ENCODE data around the gene WWOX.

The WWOX gene

DNA sequence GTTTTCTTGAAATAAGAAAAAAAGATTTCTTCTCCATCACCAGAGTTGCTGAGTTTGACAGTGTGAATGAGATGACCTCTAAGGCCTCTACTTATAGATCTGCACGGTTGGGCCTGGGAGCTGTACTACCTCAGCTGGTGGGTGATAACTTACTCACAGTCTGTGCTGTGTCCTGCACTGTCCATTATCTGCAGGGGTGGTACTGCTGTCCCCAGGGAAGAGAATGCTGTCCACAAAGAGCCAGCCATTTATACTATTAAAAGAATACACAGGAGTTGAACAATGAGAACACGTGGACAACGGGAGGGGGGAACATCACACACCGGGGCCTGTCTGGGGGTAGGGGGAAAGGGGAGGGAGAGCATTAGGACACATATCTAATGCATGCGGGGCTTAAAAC lies 655.3 kb downstream of the WWOX start:
- no peak for DNase-seq

DNA sequence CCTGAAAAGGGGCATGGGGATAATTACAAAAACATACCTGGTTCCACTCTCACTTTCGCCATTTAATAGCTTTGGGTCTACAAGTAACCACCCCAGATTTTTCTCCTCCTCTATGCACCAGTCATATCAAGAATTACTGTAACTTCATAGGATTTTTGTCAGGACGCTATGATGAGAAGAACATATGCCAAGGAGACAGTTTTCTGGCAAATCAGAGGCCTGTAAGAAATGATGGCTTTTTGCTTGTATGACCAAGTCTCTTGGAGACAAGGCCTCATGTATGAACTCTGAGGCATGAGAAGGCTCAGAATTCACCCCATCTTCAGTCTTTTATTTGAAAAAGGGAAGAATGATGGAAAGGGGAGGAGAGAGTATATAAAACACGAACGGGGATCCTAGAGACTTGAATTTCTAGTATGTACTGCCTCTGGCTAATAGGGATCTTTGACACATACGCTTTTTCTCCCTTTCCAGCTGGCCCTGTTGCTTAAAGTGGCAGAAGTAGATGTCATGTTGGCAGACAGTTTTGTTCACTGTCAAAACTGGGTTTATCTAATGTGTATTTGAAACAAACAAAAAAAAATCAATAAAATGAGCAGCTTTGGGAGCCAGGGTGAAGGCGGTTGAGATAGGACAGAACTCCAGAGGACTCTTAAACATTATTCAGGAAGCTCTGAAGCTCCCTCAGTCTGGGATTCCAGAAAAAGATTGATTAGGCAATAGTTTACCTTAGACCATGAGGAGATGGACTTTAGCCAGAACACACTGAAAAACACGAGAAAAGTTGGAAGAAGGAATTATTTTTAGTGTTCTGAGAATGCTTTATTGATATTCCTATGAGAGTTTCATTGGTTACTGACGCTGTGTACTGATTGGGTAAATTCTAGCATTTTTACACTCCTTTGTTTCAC lies 656.6 kb downstream of the WWOX start:
- no peak for DNase-seq

DNA sequence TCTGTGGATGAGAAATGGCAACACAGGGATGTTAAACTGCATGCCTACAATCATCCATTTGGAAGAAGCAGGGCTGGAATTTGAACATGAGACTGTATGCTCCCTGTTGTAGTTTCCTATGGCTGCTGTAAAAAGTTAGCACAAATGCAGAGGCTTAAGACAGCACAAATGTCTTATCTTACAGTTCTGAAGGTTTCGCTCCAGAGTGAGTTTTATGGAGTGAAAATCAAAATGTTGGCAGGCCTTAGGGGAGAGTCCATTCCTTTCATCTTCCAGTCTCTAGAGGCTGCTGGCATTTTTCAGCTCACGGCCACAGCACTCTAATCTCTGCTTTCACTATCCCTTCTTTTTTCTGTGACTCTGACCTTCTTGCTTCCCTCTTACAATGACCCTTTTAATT lies 660.1 kb downstream of the WWOX start:
- DNase-seq = no peak

DNA sequence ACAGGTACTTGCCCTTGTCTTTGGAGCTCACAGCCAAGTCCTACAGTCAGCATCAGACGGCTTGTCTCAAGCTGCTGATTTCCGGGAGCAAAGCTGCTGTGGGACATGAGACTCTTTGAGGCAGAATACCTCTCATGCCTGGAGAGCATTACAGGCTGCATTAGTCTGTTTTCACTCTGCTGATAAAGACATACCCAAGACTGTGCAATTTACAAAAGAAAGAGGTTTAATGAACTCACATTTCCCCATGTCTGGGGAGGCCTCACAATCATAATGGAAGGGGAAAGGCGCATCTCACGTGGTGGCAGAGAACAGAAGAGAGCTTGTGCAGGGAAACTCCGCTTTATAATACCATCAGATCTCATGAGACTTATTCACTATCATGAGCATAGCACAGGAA lies 661.2 kb downstream of the WWOX start:
- DNase-seq = no peak

DNA sequence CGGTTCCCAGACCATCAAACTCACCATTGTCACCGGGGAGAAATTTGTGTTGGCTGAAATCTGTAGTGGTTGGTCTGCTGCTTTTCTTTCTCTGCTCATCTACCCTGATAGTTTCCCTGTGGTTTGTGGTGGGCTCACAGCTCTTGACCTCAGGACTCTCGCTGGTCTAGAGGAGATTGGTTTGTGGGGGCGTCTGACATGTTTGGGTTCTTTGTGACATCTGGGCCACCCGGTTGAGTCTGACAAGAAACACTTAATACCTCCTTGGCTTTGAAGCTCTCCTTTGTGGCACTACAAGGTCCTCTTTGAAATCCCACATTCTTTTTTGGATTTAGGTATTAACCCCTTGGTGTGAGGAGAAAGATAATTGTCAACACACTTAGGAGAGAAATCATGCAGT lies 662.0 kb downstream of the WWOX start:
- no peak for DNase-seq

DNA sequence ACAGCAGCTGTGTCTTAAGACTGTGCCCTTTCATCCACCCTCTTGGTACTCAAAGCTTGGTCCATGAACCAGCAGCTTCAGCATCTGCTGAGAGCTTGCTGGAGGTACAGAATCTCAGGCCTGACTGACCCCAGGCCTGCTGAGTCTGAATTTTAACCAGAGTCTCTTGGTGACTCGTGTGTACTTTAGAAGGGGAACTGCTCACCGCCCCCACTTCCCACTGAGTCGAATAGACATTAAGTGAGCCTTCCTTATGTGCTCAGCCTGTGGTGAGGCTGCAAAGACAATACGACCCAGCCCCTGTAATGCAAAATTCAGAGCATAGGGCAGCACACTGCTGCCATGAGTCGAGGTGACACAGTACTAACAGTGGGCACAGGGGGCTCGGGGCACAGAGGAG lies 662.8 kb downstream of the WWOX start:
- no peak for DNase-seq

DNA sequence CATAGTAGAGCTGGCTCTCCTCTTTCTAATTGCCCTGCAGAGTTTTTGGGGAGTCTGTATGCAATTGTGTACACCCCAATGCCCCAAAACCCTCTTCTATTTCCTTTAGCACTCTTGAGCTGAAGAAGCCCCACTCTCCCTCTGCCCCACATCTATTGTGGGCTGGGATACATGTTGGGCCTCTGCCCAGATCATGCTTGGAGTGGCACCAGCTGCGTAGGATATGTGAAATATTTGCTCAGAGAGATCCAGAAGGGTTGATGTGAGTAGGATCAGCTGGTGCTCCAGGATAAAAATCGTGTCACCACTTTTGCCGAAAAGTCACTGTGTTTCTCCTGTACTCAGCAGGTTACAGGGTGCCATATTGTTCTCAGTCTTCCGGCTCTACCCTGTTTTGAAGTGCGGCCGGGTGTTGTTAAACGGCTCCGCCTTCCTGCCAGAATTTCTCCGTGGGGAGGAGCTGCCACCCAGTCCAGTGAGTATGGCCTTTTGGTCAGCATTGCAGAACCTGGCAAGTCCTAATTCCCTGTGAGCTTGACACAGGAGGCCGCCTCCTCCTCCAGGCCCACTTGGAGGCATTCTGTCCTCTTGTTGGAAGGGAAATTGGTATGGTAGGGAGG lies 664.5 kb downstream of the WWOX start:
- DNase-seq = no peak

DNA sequence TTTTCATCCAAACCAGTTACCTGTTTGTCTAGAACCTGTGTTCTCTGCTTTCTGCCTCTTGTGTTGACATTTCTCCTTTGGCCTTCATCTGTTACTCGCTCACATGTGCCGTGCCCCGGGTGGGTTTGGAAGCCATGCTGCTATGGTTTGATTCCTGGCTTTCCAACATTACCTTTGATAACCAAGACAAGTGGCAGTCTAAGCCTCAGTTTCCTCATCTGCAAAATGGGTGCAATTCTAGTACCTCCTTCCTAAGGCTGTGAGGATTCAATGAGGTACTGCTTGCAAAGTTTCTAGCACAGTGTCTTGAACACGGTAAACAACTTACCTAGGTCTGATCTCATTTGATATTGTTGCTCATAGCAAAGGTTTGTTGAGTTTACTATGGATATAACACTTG lies 665.0 kb downstream of the WWOX start:
- no peak for DNase-seq

DNA sequence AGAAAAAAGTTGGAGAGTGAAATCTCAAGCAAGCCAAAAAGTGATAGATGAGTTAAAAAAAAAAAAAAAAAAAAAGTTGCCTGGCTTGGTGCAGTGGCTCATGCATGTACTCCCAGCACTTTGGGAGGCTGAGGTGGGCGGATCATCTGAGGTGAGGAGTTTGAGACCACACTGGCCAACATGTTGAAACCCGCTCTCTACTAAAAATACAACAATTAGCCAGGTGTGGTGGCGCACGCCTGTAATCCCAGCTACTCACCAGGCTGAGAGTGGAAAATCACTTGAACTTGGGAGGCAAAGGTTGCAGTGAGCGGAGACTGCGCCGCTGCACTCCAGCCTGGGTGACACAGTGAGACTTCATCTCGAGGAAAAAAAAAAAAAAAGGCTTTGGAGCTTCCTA lies 668.8 kb downstream of the WWOX start:
- no peak for DNase-seq

DNA sequence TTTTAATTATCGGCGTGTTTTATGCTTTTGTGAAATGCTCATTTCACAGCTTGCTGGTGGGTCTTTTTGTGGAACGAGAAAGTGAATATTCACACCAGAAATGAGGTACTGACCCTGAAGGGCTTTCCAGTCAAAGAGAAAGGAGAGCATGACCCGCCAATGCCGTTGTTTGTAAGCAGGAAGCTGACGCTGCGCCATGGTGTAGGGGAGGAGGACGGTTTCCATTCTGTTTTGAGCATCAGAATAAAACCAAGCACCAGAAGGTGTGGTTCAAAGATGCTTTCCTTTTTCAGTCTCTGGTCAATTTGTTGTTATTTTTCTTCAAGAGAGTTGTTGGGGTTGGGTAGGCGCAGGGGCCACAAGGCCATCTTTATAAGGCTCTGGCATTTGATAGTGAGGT lies 669.3 kb downstream of the WWOX start:
- no peak for DNase-seq

DNA sequence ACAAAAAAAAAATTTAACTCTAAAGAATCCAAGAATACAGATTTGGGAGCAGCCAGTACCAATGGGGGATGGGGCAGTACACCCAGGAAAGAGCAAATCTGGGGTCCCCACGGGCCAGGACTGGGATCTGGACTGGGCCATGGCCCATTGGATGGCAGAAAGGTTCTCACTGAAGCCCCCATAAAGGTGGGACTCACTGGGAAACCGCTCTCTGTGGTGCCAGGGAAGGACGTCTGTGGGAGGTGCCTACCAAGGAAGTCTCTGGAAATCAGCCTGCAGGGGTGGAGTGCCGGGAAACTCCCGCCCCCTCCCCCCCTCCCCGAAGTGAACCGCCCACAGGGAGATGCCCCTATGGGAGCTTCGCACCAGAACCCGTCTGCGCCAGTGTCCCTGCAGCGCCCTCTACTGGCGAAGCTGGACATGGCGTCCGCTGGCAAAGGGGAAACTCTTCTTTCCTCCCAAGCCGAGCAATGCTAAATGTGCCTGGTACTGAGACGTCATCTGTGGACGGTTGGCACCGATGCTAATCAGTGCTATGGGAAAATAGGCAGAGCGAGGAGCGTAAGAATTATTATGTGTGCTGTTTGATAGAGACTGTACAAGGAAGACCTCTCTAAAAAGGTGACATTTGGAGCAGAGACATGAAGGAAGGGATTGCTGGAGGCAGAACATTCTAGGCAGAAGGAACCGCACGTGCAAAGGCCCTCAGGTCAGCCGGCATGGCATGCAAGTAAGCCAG lies 671.1 kb downstream of the WWOX start:
- DNase-seq = no peak

DNA sequence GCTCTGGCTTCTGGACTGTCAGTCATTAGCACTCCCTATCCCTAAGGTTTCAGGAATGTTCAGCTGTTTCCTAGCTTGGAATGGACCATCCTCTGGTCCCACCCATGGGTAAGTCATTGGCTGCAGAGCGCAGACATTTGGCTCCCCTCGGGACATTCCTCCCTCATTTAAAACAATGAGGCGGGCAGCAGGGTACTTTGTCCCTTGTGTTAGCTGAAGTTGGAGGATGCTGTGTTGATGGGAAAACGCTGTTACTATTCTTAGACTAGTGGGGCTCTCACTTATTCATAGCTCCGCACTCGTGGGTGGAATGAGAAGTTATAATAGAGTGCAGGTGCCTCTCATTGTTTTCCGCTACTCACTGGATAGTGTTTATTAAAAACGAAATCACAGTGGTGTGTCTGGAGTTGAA lies 673.8 kb downstream of the WWOX start:
- no peak for DNase-seq

DNA sequence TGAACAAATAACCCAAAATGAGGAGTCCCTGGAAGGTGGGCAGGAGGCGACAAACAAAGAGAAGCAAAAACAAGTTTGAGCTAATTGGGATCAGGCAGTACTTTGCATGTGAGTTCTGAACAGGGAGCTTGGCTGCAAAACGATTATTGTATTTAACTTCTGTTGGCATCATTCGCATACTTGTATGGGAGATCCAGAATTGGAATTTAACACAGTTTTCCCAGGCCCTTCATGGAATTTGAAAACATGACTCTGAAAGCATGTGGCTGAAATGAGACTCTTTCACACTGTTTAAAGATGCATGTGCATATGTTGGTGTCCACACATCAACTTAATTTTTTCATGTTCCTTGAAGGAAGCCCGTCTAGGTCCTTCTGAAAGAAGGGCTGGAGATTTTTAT lies 674.3 kb downstream of the WWOX start:
- DNase-seq = no peak

DNA sequence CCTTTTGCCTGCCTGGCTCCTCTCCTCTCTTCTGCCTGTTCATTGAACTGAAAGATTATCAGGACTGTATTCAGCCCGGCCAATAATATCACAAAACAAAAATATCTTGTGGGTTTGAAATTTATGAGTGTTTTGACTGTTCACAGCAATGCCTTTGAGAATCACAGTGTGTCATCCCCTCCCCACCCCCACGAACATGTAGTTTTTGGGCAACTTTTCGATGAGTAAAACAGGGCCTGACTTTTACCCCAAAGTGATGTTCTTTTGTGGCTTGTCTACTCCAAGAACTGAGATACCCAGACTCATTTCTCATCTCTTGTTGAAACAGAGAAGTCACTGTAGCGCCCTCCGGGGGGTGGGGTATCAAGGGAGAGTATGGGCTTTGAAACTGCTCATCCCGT lies 675.7 kb downstream of the WWOX start:
- DNase-seq = no peak

DNA sequence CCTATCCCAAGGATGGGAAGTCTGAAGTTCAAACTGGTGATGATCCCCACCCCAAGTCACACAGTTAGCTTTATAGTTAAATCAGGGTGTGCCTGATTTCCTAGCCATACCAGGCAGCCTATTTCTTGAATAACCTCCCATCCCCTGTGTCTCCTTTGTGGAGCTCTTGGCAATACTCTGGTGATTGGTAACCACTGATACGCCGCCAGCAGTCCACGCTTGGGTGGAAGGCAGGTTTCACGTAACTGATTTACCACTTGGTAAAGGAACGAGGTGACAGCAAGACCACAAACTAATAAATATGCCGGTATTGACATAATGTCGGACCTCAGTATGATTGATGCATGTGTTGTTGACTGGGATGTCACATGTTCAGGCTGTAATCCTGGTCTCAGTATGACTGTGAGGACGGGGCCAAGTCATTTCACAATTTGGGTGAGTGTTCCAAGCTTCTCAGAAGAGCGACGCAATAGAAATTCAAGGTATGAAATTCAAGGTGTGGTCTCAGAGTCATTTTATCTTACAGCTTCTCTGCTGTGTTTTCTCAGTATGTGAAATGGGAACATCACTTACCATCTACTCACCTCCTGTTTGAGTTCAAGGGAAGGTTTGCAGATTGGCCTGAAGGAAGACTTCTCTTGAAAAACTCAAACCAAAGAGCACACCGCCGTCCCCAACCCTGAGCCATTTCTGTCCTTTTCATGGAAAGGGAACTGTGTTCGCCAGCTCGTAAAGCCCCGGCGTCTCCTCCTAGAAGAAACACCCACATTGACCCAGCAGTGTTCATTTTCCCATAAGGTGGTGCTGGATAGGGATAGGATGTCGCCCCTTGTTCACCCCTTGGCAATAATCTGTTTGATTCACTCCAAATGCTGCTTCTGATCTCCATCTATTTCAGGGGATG lies 678.9 kb downstream of the WWOX start:
- DNase-seq = no peak

DNA sequence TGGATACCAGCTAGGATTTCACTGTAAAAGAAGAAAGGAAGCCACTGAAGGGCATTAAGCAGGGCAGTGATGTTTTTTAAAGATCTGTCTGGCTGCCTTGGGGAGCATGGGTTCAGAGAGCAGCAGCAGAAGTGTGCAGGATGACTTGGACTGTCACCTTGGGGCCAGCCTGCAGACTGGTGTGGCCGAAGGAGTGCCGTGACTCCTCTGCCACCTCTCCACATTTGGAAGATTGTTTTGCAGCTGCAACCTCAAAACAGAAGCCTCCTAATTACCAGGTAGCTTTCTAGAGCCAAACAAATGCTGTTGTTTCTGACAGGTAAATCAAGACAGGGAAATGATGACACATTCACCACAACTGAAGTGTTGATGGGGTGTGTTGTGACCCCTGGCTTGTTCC lies 681.4 kb downstream of the WWOX start:
- DNase-seq = no peak

DNA sequence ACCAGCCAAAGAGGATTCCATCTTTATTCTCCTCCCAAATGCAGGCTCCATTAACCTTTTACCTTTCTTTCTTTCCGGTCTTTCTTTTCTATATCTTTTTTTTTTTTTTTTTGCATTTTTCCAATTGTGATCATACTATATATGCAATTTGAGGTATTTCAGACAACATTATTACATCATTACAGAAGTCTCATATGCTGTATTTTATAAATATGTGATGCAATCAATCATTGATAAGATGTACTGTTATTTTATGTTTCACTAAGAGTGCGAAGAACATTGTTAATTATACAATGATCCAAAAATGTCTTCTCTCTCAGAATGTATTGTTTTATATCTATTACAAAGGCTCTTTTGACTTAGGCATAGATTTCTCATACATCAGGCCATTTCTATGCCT lies 683.1 kb downstream of the WWOX start:
- DNase-seq = no peak

DNA sequence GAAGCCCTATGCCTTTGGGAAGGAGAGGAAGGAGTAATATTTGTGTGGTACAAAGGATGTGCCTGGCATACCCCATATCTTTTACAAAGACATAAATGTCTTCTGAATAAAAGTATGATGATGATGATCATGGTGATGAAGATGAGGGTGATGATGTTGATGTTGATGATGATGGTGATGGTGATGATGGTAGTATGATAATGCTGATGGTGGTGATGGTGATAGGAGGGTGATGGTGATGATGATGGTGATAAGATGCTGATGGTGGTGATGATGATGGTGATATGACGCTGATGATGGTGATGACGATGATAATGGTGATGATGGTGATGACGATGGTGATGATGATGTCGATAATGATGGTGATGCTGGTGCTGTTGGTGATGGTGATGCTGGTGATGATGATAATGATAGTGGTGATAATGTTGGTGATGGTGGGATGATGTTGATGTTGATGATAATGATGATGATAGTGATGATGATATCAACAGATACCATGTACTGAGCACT lies 684.2 kb downstream of the WWOX start:
- DNase-seq = no peak

DNA sequence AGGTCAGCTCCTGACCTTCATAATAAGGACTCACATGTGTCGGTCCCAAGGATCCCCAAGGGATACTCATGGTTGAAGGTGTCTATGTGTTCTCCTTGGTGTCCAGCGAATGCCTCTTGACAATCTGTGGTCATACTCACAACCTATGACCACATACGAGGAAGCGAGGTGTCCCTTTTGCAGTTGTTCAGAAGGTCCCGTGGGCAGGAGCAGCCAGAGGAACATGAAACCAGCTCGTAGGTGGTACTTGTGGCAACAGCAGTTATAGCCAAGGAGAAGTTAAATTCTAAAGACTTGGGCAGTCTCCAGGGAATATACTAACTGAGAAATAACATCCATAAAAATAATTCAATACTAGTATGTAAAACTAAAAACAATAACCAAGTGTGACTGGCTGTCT lies 685.3 kb downstream of the WWOX start:
- no peak for DNase-seq

DNA sequence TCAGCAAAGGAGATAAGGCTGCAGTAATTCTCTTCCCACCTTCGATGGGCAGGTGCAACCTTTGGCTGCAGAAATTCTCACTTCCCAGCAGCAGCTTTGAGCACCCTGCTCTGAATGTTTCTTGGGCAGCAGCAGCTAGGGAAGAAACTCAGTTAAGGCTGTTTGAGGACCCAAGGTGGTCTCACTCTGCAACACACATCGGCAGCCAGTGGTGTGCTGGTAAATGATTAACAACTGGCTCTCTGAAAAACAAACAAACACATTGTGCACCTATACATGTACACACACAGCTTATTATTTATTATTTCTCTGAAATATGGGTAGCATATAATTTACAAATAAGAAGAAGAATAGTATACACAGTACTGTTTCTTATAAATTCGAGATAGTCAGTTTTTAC lies 685.8 kb downstream of the WWOX start:
- no peak for DNase-seq

DNA sequence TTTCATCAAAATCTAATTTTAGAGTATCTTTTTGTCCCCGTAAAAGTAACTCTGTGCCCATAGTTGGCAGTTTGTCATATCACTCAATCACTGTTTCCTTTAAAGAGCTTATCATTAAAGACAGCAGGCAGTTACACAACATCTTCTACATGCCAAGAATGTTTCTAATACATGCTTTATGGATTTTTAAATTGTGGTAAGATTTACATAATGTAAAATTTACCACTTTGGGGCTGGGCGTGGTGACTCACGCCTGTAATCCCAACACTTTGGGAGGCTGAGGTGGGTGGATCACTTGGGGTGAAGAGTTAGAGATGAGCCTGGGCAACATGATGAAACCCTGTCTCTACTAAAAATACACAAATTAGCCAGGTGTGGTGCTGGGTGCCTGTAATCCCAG lies 687.2 kb downstream of the WWOX start:
- no peak for DNase-seq

DNA sequence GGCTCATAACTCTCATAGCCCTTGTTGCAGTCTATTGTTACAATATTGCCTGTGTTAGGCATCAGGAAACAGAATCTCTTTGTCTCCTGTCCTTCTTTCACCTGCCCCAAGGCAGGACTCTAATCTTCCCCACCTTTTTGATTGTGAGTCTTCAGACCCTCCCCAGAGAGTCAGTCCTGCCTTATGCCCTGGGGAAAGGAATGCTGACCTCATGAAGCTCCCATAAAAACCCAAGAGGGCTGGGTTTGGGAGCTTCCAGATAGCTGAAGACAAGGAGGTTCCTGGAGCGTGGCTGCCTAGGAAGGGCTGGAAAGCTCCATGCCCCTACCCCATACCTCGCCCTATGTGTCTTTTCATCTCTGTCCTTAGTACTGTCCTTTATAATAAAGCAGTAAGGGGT lies 688.8 kb downstream of the WWOX start:
- no peak for DNase-seq

DNA sequence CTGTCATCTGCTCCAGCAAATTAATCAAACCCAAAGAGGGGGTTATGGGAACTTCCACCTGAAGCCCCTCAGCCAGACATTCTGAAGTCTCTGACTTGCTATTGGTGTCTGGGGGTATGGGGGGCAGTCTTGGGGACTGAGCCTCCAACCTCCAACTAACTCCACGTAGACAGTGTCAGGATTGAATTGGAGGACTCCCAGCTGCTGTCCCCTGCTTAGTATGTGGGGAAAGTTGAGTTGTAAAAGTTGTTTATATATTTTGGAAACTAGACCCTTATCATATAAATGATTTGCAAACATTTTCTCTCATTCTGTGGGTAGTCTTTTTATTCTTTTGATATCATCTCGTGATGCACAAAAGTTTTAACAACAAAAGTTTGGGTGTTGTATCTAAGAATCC lies 689.2 kb downstream of the WWOX start:
- DNase-seq = no peak
